Body of pancreas (tissue), 4 donors: ENCODE data around the gene SEPTIN12.
"Not testable (repeated sequence)": the region's sequence is repeated elsewhere in the genome, so short reads cannot be mapped to it uniquely, and the experiment has no call there.

ENCODE experiments used
- POLR2A ChIP-seq, 3 donors: fragments of 450-650 bp; IDR thresholded peaks; one replicate each; pipeline ENCODE4 v1.6.1; 2016; ENCODE audit warnings: antibody characterized with exemption in 3 of 3, mild to moderate bottlenecking in 2 of 3
- TF ChIP-seq, protein P1 (sequence below), 7 experiments: fragments of 450-650 bp in 4 of 7; fragments of 200-600 bp in 3 of 7; sonication (generic) in 3 of 7; IDR thresholded peaks; one replicate each; pipeline ENCODE4 v1.5.1; 2016 to 2019; ENCODE audit warnings: antibody characterized with exemption in 7 of 7

DNA sequence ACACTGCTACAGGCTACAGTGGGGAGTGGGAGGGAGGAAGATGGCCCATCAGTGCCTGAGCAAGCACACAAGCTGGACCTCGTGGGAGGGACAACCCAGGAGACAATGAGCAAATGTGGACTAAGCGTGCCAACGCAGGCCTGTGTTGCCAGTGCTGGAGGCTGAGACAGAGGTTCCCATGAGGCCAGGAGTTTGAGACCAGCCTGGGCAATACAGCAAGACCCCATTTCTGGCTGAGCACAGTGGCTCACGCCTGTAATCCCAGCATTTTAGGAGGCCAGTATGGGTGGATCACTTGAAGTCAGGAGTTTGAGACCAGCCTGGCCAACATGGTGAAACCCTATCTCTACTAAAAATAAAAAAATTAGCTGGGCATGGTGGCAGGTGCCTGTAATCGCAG is 49.8 kb downstream of the SEPTIN12 start:
- TF ChIP-seq, protein P1, sequence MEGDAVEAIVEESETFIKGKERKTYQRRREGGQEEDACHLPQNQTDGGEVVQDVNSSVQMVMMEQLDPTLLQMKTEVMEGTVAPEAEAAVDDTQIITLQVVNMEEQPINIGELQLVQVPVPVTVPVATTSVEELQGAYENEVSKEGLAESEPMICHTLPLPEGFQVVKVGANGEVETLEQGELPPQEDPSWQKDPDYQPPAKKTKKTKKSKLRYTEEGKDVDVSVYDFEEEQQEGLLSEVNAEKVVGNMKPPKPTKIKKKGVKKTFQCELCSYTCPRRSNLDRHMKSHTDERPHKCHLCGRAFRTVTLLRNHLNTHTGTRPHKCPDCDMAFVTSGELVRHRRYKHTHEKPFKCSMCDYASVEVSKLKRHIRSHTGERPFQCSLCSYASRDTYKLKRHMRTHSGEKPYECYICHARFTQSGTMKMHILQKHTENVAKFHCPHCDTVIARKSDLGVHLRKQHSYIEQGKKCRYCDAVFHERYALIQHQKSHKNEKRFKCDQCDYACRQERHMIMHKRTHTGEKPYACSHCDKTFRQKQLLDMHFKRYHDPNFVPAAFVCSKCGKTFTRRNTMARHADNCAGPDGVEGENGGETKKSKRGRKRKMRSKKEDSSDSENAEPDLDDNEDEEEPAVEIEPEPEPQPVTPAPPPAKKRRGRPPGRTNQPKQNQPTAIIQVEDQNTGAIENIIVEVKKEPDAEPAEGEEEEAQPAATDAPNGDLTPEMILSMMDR (IDR thresholded peaks at IDR 0.05) = not testable (repeated sequence)
- TF ChIP-seq POLR2A (IDR thresholded peaks at IDR 0.05) = not testable (repeated sequence)
